ES-I3 (cell line): ENCODE results near the gene PLPP2.
"Not testable (repeated sequence)": the region's sequence is repeated elsewhere in the genome, so short reads cannot be mapped to it uniquely, and the experiment has no call there.

Source experiments
- H3K36me3 ChIP-seq: 2 replicates; pipeline ENCODE4 v1.6.1; 2013; ENCODE audit warnings: mild to moderate bottlenecking, low read length, control low read depth, moderate library complexity; ENCODE audit not compliant: insufficient read depth
- H3K4me1 ChIP-seq: 2 replicates; pipeline ENCODE4 v1.6.1; 2013; ENCODE audit warnings: mild to moderate bottlenecking, control low read depth, low read length; ENCODE audit not compliant: insufficient read depth
- H3K9ac ChIP-seq: 2 replicates; pipeline ENCODE4 v1.6.1; 2013; ENCODE audit warnings: low read depth, mild to moderate bottlenecking, low read length, moderate library complexity
- H3K9me3 ChIP-seq: 2 replicates; pipeline ENCODE4 v1.6.1; 2013; ENCODE audit warnings: mild to moderate bottlenecking, low read length, moderate library complexity; ENCODE audit not compliant: control insufficient read depth, insufficient read depth

Gene PLPP2

DNA sequence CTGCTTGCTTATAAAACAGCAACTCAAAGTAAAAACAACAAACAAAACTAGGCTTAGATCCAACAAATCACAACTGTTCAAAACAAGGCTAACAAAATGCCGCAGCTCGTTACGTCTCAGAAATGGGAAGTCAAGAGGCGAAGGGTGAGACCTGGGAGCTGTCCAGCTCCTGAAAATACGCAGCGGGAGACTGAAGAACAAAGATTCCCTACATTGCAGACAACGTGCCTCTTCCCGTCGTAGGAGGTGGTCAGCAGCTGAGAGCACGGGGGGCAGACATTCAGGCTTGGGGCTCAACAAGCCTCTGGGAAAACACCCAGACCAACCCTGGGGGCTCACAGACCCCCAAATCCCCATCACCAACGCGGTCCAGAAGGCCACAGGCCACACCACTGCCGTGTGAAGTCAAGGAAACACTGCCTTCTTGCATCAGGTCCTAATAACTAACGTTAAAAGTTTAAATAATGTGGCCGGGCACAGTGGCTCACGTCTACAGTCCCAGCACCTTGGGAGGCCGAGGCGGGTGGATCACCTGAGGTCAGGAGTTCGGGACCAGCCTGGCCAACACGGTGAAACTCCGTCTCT lies 13.5 kb downstream of the PLPP2 start:
- Histone ChIP-seq H3K36me3 (peaks cover 2% of the 10 kb centered on the region; the same call in 1 of the 2 replicates), H3K9me3 (no peaks in the 10 kb centered on the region), H3K9ac (no peak overlapping the region), H3K4me1 (peaks cover 3% of the 10 kb centered on the region; the same call in 1 of the 2 replicates)

DNA sequence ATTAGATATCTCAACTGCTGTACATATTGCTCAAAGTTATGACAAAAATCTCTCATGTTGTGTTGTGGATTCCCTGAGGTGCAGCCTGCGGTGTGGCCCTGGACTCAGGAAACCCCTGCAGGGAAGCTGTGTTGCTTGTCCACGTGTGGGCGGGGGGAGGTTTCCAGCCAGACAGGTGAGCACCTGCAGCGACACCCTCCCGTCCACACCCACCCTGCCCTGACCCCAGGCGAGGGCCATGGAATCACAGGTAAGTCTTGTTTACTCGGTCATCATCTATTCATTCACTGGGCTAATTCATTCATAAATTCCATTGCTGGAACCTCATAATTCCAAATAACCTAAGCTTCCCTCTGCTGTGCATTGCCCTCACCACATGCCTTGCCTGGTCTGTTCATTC lies 14.1 kb downstream of the PLPP2 start:
- no peaks in the 10 kb centered on the region for H3K9me3 ChIP-seq
- H3K9ac ChIP-seq = no peak overlapping the region
- H3K36me3 ChIP-seq = no peaks in the 10 kb centered on the region; the same call in 1 of the 2 replicates
- H3K4me1 ChIP-seq = peaks cover 3% of the 10 kb centered on the region; the same call in 1 of the 2 replicates

DNA sequence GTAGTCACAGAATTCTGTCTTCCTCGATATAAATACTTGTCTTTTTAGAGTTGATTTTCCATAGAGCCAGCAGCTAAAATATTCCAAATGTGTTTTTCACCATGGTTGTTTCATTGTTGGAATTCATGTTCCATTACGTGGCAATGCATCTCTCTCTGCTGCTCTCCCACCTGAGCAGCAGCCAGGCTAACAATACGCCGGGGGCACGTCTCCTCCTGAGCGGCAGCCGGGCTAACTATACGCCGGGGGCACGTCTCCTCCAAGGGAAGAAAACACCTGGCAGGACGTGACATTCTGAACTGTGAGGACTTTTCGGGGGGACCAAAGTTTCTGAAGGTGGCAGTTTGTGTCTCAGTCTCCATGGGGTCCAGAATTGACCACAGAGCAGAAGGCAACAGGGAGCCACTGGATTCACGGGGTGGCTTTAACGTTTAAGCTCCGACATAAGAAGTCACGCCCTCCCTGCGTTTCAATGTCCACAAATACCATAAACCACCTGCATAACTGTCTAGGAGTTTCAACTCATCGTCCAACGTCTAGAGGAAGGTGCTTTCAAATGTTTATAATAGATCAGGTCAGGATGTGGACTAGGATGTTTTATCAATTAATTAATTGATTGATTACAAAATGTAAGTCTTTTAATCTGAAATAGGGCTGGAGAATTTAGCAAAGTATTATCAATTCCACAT lies 15.1 kb downstream of the PLPP2 start:
- Histone ChIP-seq H3K9me3 (peaks cover 1% of the 10 kb centered on the region; the same call in 1 of the 2 replicates), H3K36me3 (no peaks in the 10 kb centered on the region; the same call in 1 of the 2 replicates), H3K9ac (no peak overlapping the region), H3K4me1 (peaks cover 3% of the 10 kb centered on the region; the same call in 1 of the 2 replicates)

DNA sequence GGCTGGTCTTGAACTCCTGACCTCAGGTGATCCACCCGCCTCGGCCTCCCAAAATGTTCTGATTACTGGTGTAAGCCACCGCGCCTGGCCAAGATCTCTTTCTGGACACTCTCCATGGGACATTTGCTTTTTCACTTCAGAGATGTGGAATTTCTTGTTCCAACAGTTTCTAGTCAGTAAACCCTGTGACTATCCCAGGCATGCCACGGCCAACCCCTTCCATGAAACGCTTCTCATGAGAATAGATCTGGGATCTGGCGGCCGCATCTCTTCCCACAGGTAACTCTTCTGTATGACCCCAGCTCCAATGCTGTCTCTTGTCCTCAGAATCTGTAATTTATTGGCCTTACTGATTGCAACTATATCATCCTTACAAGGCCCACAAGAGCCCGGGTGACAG lies 16.2 kb downstream of the PLPP2 start:
- Histone ChIP-seq H3K36me3 (no peaks in the 10 kb centered on the region; the same call in 1 of the 2 replicates), H3K4me1 (peaks cover 3% of the 10 kb centered on the region; the same call in 1 of the 2 replicates), H3K9ac (no peak overlapping the region), H3K9me3 (peaks cover 3% of the 10 kb centered on the region; the same call in 1 of the 2 replicates)

DNA sequence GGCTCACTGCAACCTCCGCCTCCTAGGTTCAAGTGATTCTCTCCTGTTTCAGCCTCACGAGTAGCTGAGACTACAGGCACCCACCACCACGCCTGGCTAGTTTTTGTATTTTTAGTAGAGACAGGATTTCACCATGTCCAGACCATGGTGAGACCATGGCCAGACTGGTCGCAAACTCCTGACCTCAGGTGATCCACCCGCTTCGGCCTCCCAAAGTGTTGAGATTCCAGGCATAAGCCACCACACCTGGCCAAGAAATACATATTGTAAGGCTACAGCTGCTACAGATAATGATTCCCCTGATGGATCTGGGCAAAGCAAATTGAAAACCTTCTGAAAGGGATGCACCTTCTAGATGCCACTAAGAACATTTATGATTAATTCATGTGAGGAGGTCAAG lies 17.8 kb downstream of the PLPP2 start:
- H3K4me1 ChIP-seq = peaks cover 3% of the 10 kb centered on the region; the same call in 1 of the 2 replicates
- H3K36me3 ChIP-seq = no peaks in the 10 kb centered on the region
- H3K9me3 ChIP-seq = peaks cover 4% of the 10 kb centered on the region
- no peak overlapping the region for H3K9ac ChIP-seq

DNA sequence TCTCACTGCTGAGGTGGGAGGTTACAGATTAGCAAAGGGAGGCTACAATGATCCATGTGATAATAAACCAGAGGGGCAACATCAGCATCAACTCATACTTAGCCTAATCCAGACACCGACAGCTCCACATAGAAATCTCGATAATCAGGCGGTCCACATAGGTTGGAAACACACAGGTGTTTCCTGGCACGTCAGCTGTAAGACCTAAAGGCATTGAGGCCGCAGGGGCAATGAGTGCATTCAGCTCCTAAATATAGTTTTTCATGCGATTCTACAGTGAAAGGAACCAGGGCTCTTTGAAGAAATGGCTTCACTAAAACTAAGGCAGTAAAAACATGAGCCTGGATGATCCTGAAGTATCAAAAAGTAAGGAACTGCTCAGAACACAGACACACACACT lies 19.3 kb downstream of the PLPP2 start:
- Histone ChIP-seq H3K4me1 (0 out of 2 replicates have a peak, but pooled peaks cover 4% of the 10 kb centered on the region), H3K9ac (no peak overlapping the region), H3K36me3 (no peaks in the 10 kb centered on the region), H3K9me3 (peaks cover 5% of the 10 kb centered on the region)

DNA sequence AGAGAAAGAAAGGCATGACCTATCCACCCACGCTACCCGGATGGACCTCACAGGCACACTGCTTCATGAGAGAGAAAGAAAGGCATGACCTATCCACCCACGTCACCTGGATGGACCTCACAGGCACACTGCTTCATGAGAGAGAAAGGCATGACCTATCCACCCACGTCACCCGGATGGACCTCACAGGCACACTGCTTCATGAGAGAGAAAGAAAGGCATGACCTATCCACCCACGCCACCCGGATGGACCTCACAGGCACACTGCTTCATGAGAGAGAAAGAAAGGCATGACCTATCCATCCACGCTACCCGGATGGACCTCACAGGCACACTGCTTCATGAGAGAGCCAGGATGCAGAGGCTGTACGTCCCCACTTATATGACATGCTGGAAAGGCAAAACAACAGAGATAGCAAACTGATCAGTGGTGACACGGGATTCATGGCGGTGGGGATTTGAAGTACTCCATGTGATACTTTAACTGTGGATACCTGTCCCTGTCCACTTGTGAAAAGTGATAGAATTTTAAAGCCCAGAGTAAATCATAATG lies 20.4 kb downstream of the PLPP2 start:
- H3K9ac ChIP-seq, H3K9me3 ChIP-seq, H3K36me3 ChIP-seq, H3K4me1 ChIP-seq: not testable (repeated sequence)

DNA sequence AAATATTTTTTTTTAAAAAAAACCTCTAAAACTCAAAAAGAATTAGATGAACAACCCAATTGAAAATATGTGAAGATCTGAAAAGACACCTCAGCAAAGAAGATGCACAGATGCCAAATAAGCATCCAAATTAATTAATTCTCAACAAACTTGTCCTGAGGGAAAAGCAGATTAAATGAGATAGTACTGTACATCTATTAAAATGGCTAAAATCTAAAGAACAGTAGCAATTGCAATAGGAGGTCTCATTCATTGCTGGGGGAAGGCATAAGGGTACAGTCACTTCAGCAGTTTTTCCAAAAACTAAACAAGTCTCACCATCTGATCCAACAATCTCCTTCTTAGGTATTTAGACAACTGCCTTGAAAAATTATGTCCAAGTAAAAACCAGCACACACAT lies 22.0 kb downstream of the PLPP2 start:
- no peaks in the 10 kb centered on the region for H3K36me3 ChIP-seq
- H3K4me1 ChIP-seq = 0 out of 2 replicates have a peak, but pooled peaks cover 4% of the 10 kb centered on the region
- peaks cover 5% of the 10 kb centered on the region for H3K9me3 ChIP-seq
- H3K9ac ChIP-seq = no peak overlapping the region

DNA sequence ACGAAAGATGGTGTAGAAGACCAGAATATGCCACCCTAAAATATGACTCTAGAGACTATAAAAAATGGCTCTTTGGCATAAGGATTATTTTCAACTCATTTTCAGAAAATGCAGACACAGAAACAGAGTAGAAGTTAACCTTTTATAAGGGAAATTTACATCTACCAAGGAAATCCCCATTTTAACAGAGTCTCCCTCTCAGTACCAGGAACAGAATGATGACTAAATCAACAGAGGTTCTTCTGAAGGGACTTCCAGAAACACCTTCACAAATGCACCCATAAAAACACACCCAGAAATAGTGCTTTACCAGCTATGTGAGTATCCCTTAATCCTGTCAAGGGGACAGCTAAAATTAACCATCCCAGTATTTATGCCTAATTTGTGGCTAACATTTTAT lies 29.1 kb downstream of the PLPP2 start:
- Histone ChIP-seq H3K4me1 (no peaks in the 10 kb centered on the region), H3K36me3 (no peaks in the 10 kb centered on the region), H3K9ac (no peak overlapping the region), H3K9me3 (no peaks in the 10 kb centered on the region)

DNA sequence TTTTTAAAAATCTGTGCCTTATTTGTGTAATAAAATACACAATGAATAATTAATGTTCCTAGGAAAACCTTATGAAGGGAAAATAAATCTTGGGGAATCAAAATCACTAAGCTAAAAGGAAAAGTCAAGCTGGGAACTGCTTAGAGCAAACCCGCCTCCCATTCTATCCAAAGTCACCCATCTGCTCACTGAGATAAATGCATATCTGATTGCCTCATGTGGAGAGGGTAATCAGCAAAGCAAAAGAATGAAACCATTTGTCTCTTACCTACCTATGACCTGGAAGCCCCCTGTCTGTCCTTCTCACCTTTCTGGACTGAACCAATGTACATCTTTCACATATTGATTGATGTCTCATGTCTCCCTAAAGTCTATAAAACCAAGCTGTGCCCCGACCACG lies 34.4 kb downstream of the PLPP2 start:
- H3K36me3 ChIP-seq, H3K9me3 ChIP-seq, H3K4me1 ChIP-seq, H3K9ac ChIP-seq: not testable (repeated sequence)

DNA sequence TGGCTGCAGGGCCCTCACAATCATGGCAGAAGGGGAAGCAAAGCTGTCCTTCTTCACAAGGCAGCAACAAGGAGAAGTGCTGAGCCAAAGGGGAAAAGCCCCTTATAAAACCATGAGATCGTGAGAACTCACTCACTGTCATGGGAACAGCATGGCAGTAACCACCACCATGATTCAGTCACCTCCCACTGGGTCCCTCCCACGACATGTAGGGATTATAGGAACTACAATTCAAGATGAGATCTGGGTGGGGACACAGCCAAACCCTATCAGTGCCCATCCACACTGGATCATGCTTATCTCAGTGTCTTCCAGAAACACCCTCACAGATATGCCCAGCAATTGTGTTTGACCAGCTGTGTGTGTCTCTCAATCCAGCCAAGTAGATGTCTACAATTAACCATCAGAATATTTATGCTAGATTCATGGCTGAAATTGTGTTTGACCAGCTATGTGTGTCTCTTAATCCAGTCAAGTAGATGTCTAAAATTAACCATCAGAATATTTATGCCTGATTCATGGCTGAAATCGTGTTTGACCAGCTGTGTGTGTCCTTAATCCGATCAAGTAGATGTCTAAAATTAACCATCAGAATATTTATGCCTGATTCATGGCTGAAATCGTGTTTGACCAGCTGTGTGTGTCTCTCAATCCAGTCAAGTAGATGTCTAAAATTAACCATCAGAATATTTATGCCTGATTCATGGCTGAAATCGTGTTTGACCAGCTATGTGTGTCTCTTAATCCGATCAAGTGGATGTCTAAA lies 38.6 kb downstream of the PLPP2 start:
- not testable (repeated sequence) for H3K9me3 ChIP-seq, H3K36me3 ChIP-seq, H3K4me1 ChIP-seq, H3K9ac ChIP-seq

DNA sequence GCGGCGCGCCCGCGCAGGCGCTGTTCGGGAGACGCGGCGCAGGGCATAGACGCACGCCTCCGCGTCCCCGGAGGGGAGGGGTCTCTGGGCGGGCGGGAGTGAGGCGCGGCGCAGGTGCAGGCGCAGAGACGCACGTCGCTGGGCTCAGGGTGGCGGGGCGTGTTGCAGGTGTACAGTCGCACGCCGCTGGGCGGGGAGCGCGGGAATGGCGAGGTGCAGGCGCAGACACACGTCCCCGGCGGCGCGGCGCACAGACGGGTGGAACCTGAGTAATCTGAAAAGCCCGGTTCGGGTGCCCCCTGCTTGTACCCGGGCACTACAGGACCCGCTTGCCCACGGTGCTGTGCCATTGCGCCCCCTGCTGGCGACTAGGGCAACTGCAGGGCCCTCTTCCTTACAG lies 44.7 kb downstream of the PLPP2 start:
- no peaks in the 10 kb centered on the region for H3K9me3 ChIP-seq

DNA sequence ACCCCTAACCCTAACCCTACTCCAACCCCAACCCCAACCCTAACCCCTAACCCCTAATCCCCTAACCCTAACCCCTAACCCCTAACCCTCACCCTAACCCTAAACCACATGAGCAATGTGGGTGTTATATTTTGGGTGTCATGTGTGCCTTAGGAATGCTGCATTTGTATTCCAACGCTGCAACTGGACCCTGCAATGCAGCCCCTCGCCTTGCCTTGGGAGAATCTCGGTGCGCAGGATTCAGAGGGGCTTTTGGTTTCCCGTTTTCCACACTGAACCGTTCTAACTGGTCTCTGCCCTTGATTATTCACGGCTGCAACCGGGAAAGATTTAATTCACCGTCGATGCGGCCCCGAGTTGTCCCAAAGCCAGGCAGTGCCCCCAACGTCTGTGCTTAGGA lies 45.3 kb downstream of the PLPP2 start:
- H3K9ac ChIP-seq, H3K9me3 ChIP-seq, H3K4me1 ChIP-seq, H3K36me3 ChIP-seq: not testable (repeated sequence)

More for the DNA sequence above, 44.7 kb downstream of the PLPP2 start:
- no peak overlapping the region for H3K9ac ChIP-seq
- H3K4me1 ChIP-seq = no peaks in the 10 kb centered on the region
- H3K36me3 ChIP-seq = no peaks in the 10 kb centered on the region

DNA sequence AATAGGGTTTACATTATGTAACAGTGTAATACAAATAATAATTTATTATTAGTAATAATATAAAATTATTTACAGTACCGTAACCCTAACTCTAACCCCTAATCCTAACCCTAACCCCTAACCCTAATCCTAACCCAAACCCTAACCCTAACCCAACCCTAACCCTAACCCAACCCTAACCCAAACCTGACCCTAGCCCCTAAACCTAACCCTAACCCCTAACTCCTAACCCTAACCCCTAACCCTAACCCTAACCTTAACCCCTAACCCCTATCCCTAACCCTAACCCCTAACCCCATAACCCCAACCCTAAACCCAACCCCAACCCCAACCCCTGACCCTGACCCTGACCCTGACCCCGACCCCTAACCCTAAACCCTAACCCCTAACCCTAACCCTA lies 45.7 kb downstream of the PLPP2 start:
- Histone ChIP-seq H3K9me3 (no peaks in the 10 kb centered on the region), H3K4me1 (no peaks in the 10 kb centered on the region), H3K9ac (no peak overlapping the region), H3K36me3 (no peaks in the 10 kb centered on the region)
